ENCODE data around the gene ZNF695. TPM values are rescaled to one million over a fixed set of nuclear protein-coding genes. Genes with fewer than 3 reads are reported as not detected.

Gene ZNF695
- total and polyA plus RNA-seq, 9 of the 15 experiments (the other 6 are each of a cell fraction or from before 2014, with no cell fraction given), result 8.7 to 15.2 (median 10.9) TPM

- TF ChIP-seq CTBP1 (IDR thresholded peaks at IDR 0.05; ENCODE audit: borderline replicate concordance) (peak; percentile 41; the same call in 1 of the 2 replicates), MTA3 (IDR thresholded peaks at IDR 0.05; ENCODE audit: borderline replicate concordance) (no peak), ZSCAN29 (IDR thresholded peaks at IDR 0.05) (no peak), ZNF609 (CRISPR knock-in tag; IDR thresholded peaks at IDR 0.05; ENCODE audit: borderline replicate concordance) (no peak)
These were observed 47.1 kb upstream of the ZNF695 start (continued) for GRCh38 chr1:247054992-247055415.

- in situ Hi-C loops (cut with MboI) (no loop called here), intact Hi-C loops (cut with micrococcal nuclease) (no loop called here)
- Histone ChIP-seq H3K27me3 (ENCODE audit: control insufficient read depth in 2 of 2, insufficient read depth in 2 of 2, low read length in 2 of 2) (no peaks in the 10 kb centered on the region), H3K4me1 (replicated peaks in 1 of 2; ENCODE audit: control insufficient read depth in 2 of 2, insufficient read depth in 2 of 2, low read length in 2 of 2) (no peaks in the 10 kb centered on the region), H3K9me3 (replicated peaks; ENCODE audit: control insufficient read depth, insufficient read depth, low read depth, low read length) (peaks cover 28% of the 10 kb centered on the region), H3K4me3 (no peak overlapping the region), H3K27ac (ENCODE audit: extremely low read depth, low read depth, low read length) (no peak overlapping the region), H3K36me3 (ENCODE audit: control insufficient read depth, insufficient read depth, low read length) (no peaks in the 10 kb centered on the region; the same call in 2 of the 3 replicates), H3K9ac (ENCODE audit: insufficient read depth in 1 of 2, low read depth in 2 of 2, low read length in 2 of 2) (no peak overlapping the region), H2AFZ (ENCODE audit: low read depth, low read length) (no peak overlapping the region), H3K79me2 (ENCODE audit: control insufficient read depth, insufficient read depth, low read length) (peaks cover 10% of the 10 kb centered on the region; the same call in 2 of the 3 replicates), H3K9me1 (ENCODE audit: control insufficient read depth, insufficient read depth, low read length) (no peaks in the 10 kb centered on the region), H3K4me2 (ENCODE audit: insufficient read depth, low read length) (no peak overlapping the region), H4K20me1 (replicated peaks; ENCODE audit: control insufficient read depth, insufficient read depth, low read length) (no peaks in the 10 kb centered on the region)
- ChIA-PET CTCF (ENCODE audit: low intra/inter-chr PET ratio) (no interaction called here), POLR2A (no interaction called here)
- TF ChIP-seq ZFP36 (IDR thresholded peaks at IDR 0.05; ENCODE audit: low read depth, low read length, partially characterized antibody) (peak; percentile 59), PBX2 (CRISPR knock-in tag; IDR thresholded peaks at IDR 0.05; ENCODE audit: low read depth) (no peak), PBX2 (tag; conservative IDR thresholded peaks at IDR 0.05; ENCODE audit: low read depth) (no peak)
- 64% methylated on average over 2 of the region's 2 CpGs for WGBS (ENCODE audit: insufficient coverage, low coverage, missing lambda C conversion rate)
- BruUV-seq (replicated peaks), result no TSS peak
- FAIRE-seq (no peak), ATAC-seq (no peak), DNase-seq (ENCODE audit: extremely low read depth in 1 of 4, low spot score in 3 of 4) (no peak)
These were observed 39.8 kb upstream of the ZNF695 start for GRCh38 chr1:247047702-247048101.

All from K562 (cell line).